HepG2 (cell line): ENCODE data around the gene CYB5B. TPM values are rescaled to one million over a fixed set of nuclear protein-coding genes. Genes with fewer than 3 reads are reported as not detected.

ENCODE experiments used
- BCL6 ChIP-seq: IDR thresholded peaks from 2 replicates; pipeline ENCODE4 v1.6.1; 2016; ENCODE audit warnings: missing genetic modification reagents, missing compliant biosample characterization
- CAMTA2 ChIP-seq: sonication (generic); formaldehyde crosslinking; IDR thresholded peaks from 2 replicates; pipeline ENCODE4 v1.4.0; 2020; ENCODE audit warnings: mild to moderate bottlenecking, missing genetic modification reagents, borderline replicate concordance
- CBX1 ChIP-seq: IDR thresholded peaks from one replicate; pipeline ENCODE4 v1.6.1; 2016; ENCODE audit warnings: antibody characterized with exemption, low read depth
- HNF1A ChIP-seq, 2 experiments: sonication (generic) in 1 of 2; formaldehyde crosslinking in 1 of 2; IDR thresholded peaks; 2 replicates each; pipeline versions ENCODE4 v1.4.0 to v1.6.1; 2016 to 2020; ENCODE audit warnings: borderline replicate concordance in 1 of 2, low read depth in 1 of 2, mild to moderate bottlenecking in 1 of 2, missing genetic modification reagents in 1 of 2
- LBX2 ChIP-seq: sonication (generic); formaldehyde crosslinking; IDR thresholded peaks from 2 replicates; pipeline ENCODE4 v1.5.0; 2020; ENCODE audit warnings: missing genetic modification reagents, mild to moderate bottlenecking, borderline replicate concordance
- NBN ChIP-seq: fragments of 450-650 bp; conservative IDR thresholded peaks from 2 replicates; pipeline ENCODE4 v1.6.1; 2017
- NR2F6 ChIP-seq, 2 experiments: IDR thresholded peaks; 2 replicates each; pipeline ENCODE4 v1.6.1; 2016; ENCODE audit warnings: antibody characterized with exemption in 1 of 2, mild to moderate bottlenecking in 1 of 2
- RORA ChIP-seq: sonication (generic); formaldehyde crosslinking; IDR thresholded peaks from 2 replicates; pipeline ENCODE4 v1.5.0; 2020; ENCODE audit warnings: mild to moderate bottlenecking, missing genetic modification reagents, moderate library complexity
- SALL2 ChIP-seq: sonication (generic); formaldehyde crosslinking; IDR thresholded peaks from 2 replicates; pipeline ENCODE4 v1.8.1; 2023; ENCODE audit warnings: mild to moderate bottlenecking, missing genetic modification reagents, inconsistent platforms
- TGIF2 ChIP-seq: IDR thresholded peaks from 2 replicates; pipeline ENCODE4 v1.6.1; 2016; ENCODE audit warnings: control low read depth, missing compliant biosample characterization
- THAP7 ChIP-seq: sonication (generic); formaldehyde crosslinking; IDR thresholded peaks from 2 replicates; pipeline ENCODE4 v1.8.1; 2023; ENCODE audit warnings: mild to moderate bottlenecking, missing genetic modification reagents
- TRAFD1 ChIP-seq: sonication (generic); formaldehyde crosslinking; IDR thresholded peaks from 2 replicates; pipeline ENCODE4 v1.5.1; 2020; ENCODE audit warnings: missing genetic modification reagents, mild to moderate bottlenecking, borderline replicate concordance
- ZNF33B ChIP-seq: sonication (generic); formaldehyde crosslinking; IDR thresholded peaks from 2 replicates; pipeline ENCODE4 v1.5.1; 2020; ENCODE audit warnings: mild to moderate bottlenecking, missing genetic modification reagents
- ZNF773 ChIP-seq: sonication (generic); formaldehyde crosslinking; IDR thresholded peaks from 2 replicates; pipeline ENCODE4 v1.4.0; 2020; ENCODE audit warnings: missing genetic modification reagents, borderline replicate concordance
- ZNF841 ChIP-seq: sonication (generic); formaldehyde crosslinking; IDR thresholded peaks from 2 replicates; pipeline ENCODE4 v1.8.1; 2023; ENCODE audit warnings: missing genetic modification reagents, borderline replicate concordance
- ZSCAN25 ChIP-seq: sonication (generic); formaldehyde crosslinking; IDR thresholded peaks from 2 replicates; pipeline ENCODE4 v1.8.0; 2022; ENCODE audit warnings: mild to moderate bottlenecking, missing genetic modification reagents
- polyA plus RNA-seq, 8 experiments: library from polyadenylated mRNA; depleted of rRNA in 3 of 8; stranded (reverse) in 7 of 8; unstranded in 1 of 8; fragments of >200 nt; fragmentation: Illumina TruSeq in 4 of 8; extraction: Trizol in 4 of 8; gene quantifications; 2 replicates each; pipeline versions ENCODE4 v1.2.1 to v1.2.3, GENCODE V29; 2011 to 2016; ENCODE audit warnings: low read depth in 4 of 8, missing spikeins in 1 of 8, mixed read lengths in 1 of 8; ENCODE audit not compliant: insufficient read depth in 1 of 8
- total RNA-seq, 5 experiments: library from RNA; depleted of rRNA; stranded (reverse); fragments of >200 nt; fragmentation: Illumina TruSeq; extraction: Trizol; gene quantifications; 2 replicates each; pipeline ENCODE4 v1.2.3, GENCODE V29; 2016; ENCODE audit warnings: low read depth in 1 of 5

CYB5B gene
- total and polyA plus RNA-seq, 2 of the 13 experiments (the other 11 are each of a cell fraction or from before 2014, with no cell fraction given), result 234 to 432 TPM

GRCh38 chr16:69424935-69425784, 741 bp downstream of the CYB5B start (continued):
- TF ChIP-seq ZNF33B (CRISPR knock-in tag), result peak; percentile 11; the same call in 1 of the 2 replicates
- TF ChIP-seq THAP7, result 0 out of 2 replicates have a peak, but pooled peaks have one; percentile 49
- TF ChIP-seq BCL6, result no peak
- no peak for TF ChIP-seq RORA
- peak; percentile 8; the same call in 1 of the 2 replicates for TF ChIP-seq CAMTA2 (CRISPR knock-in tag)
- TF ChIP-seq CBX1, result no peak
- no peak for TF ChIP-seq TRAFD1 (CRISPR knock-in tag)
- no peak for TF ChIP-seq LBX2 (CRISPR knock-in tag)
- no peak for TF ChIP-seq ZSCAN25 (CRISPR knock-in tag)
- TF ChIP-seq NBN, result no peak
- no peak for TF ChIP-seq NR2F6 (IDR thresholded peaks at IDR 0.05)
- no peak for TF ChIP-seq NR2F6 (CRISPR knock-in tag; IDR thresholded peaks at IDR 0.05)
- no peak for TF ChIP-seq ZNF841 (CRISPR knock-in tag)
- TF ChIP-seq ZNF773 (CRISPR knock-in tag), result no peak
- TF ChIP-seq HNF1A (IDR thresholded peaks at IDR 0.05; ENCODE audit: low read depth), result no peak
- TF ChIP-seq HNF1A (CRISPR knock-in tag; IDR thresholded peaks at IDR 0.05; ENCODE audit: borderline replicate concordance), result no peak
- no peak for TF ChIP-seq TGIF2
- no peak for TF ChIP-seq SALL2
